GM06990 (cell line): ENCODE data around the gene FOXN3.

Experiments
- DNase-seq: peaks from one replicate; pipeline ENCODE4 v3.0.0-alpha.2; 2011; ENCODE audit not compliant: insufficient read length; ENCODE audit errors: extremely low read depth
- H3K27me3 ChIP-seq: replicated peaks from 2 replicates; pipeline ENCODE4 v1.6.0; 2011; ENCODE audit warnings: low read length; ENCODE audit not compliant: control insufficient read depth, insufficient read depth
- H3K36me3 ChIP-seq: 2 replicates; pipeline ENCODE4 v1.5.1; 2011; ENCODE audit warnings: low read length; ENCODE audit not compliant: control insufficient read depth, insufficient read depth
- H3K4me3 ChIP-seq: replicated peaks from 2 replicates; pipeline ENCODE4 v1.5.1; 2011; ENCODE audit warnings: low read depth, mild to moderate bottlenecking, control low read depth, low read length
- CTCF ChIP-seq: IDR thresholded peaks from 2 replicates; pipeline ENCODE4 v1.5.1; 2011; ENCODE audit warnings: low read length, control low read depth, mild to moderate bottlenecking, inconsistent platforms; ENCODE audit not compliant: insufficient read depth, poor library complexity, severe bottlenecking

FOXN3 gene

GRCh38 chr14:89424241-89424640 lies 7.2 kb upstream of the FOXN3 start:
- H3K36me3 ChIP-seq = no peaks in the 10 kb centered on the region
- H3K4me3 ChIP-seq = no peak overlapping the region
- H3K27me3 ChIP-seq = no peaks in the 10 kb centered on the region
- no peak for DNase-seq
- TF ChIP-seq CTCF = no peak

- H3K27me3 ChIP-seq = no peaks in the 10 kb centered on the region
- TF ChIP-seq CTCF = no peak
These were observed 5.9 kb upstream of the FOXN3 start for GRCh38 chr14:89422952-89423345.

GRCh38 chr14:89422181-89422951 lies 5.3 kb upstream of the FOXN3 start:
- H3K27me3 ChIP-seq = no peaks in the 10 kb centered on the region
- TF ChIP-seq CTCF = no peak
- no peaks in the 10 kb centered on the region for H3K36me3 ChIP-seq
- no peak for DNase-seq
- no peak overlapping the region for H3K4me3 ChIP-seq

More at GRCh38 chr14:89422952-89423345, 5.9 kb upstream of the FOXN3 start:
- Histone ChIP-seq H3K4me3 (no peak overlapping the region), H3K36me3 (no peaks in the 10 kb centered on the region)
- DNase-seq = no peak

GRCh38 chr14:89420502-89420901 lies 3.5 kb upstream of the FOXN3 start:
- H3K27me3 ChIP-seq = no peaks in the 10 kb centered on the region
- no peak for TF ChIP-seq CTCF
- H3K36me3 ChIP-seq = no peaks in the 10 kb centered on the region
- no peak for DNase-seq
- no peak overlapping the region for H3K4me3 ChIP-seq

GRCh38 chr14:89419973-89420482 lies 3.0 kb upstream of the FOXN3 start:
- Histone ChIP-seq H3K27me3 (no peaks in the 10 kb centered on the region), H3K36me3 (no peaks in the 10 kb centered on the region), H3K4me3 (no peak overlapping the region)
- TF ChIP-seq CTCF = no peak
- no peak for DNase-seq

GRCh38 chr14:89418976-89419375 lies 1.9 kb upstream of the FOXN3 start:
- no peak overlapping the region for H3K4me3 ChIP-seq
- DNase-seq = no peak
- no peaks in the 10 kb centered on the region for H3K36me3 ChIP-seq
- TF ChIP-seq CTCF = no peak
- H3K27me3 ChIP-seq = no peaks in the 10 kb centered on the region
